Stomach (tissue), 9 donors: ENCODE results near the gene TTC13. TPM values are rescaled to one million over a fixed set of nuclear protein-coding genes. Genes with fewer than 3 reads are reported as not detected.

Source experiments
- DNase-seq, 2 donors: peaks; one replicate each; pipeline versions ENCODE4 v3.0.0 to v3.0.0-alpha.2; 2013 to 2019
- H3K27ac ChIP-seq, 5 donors: fragments of 200-600 bp in 4 of 5; sonication (generic) in 4 of 5; one replicate each; pipeline ENCODE4 v1.5.1; 2013 to 2019; ENCODE audit warnings: mild to moderate bottlenecking in 1 of 5, moderate library complexity in 1 of 5
- H3K27me3 ChIP-seq, 3 donors: fragments of 200-600 bp; sonication (generic); one replicate each; pipeline ENCODE4 v1.5.1; 2017 to 2019; ENCODE audit warnings: mixed run types in 1 of 3
- H3K36me3 ChIP-seq, 4 donors: fragments of 200-600 bp; sonication (generic); 1 replicate in 3 of 4; 2 replicates in 1 of 4; pipeline ENCODE4 v1.5.1; 2016 to 2019
- H3K4me1 ChIP-seq, 4 donors: fragments of 200-600 bp; sonication (generic); one replicate each; pipeline ENCODE4 v1.5.1; 2016 to 2019
- H3K4me3 ChIP-seq, 4 donors: fragments of 200-600 bp; sonication (generic) in 3 of 4; one replicate each; pipeline ENCODE4 v1.5.1; 2016 to 2019; ENCODE audit warnings: mild to moderate bottlenecking in 1 of 4
- H3K9me3 ChIP-seq, 4 donors: fragments of 200-600 bp; sonication (generic); one replicate each; pipeline ENCODE4 v1.5.1; 2016 to 2019
- CTCF ChIP-seq, 7 experiments: fragments of 450-650 bp in 4 of 7; fragments of 200-600 bp in 3 of 7; sonication (generic) in 3 of 7; IDR thresholded peaks; one replicate each; pipeline ENCODE4 v1.5.1; 2016 to 2019; ENCODE audit warnings: antibody characterized with exemption in 7 of 7, control low read depth in 2 of 7, mild to moderate bottlenecking in 1 of 7
- EP300 ChIP-seq: sonication (generic); formaldehyde crosslinking; IDR thresholded peaks from one replicate; pipeline ENCODE4 v1.6.1; 2017; ENCODE audit warnings: antibody characterized with exemption
- POLR2A ChIP-seq, 4 donors: fragments of 450-650 bp; IDR thresholded peaks; one replicate each; pipeline ENCODE4 v1.6.1; 2016; ENCODE audit warnings: antibody characterized with exemption in 4 of 4, control low read depth in 2 of 4, mild to moderate bottlenecking in 1 of 4, moderate library complexity in 1 of 4
- POLR2AphosphoS5 ChIP-seq, 3 donors: sonication (generic); formaldehyde crosslinking; IDR thresholded peaks; one replicate each; pipeline ENCODE4 v1.6.1; 2016; ENCODE audit warnings: antibody characterized with exemption in 3 of 3
- WGBS, 5 donors: extraction: QIAGEN DNeasy Blood & Tissue Kit in 3 of 5; methylation state at CpG; one replicate each; pipeline versions ENCODE4 v1.1.5 to v1.1.7; 2013 to 2018; 5-methylcytosine and 5-hydroxymethylcytosine counted together
- intact Hi-C: fragments of 100-400 bp; cut with DNase I; formaldehyde crosslinking; loops from one replicate; pipeline ENCODE4 v1.15.1; 2023; ENCODE audit warnings: low total_unique reads
- polyA plus RNA-seq, 3 donors: library from polyadenylated mRNA; stranded (reverse); fragments of 200-250 nt; gene quantifications; one replicate each; pipeline ENCODE4 v1.2.3, GENCODE V29; 2013
- total RNA-seq, 5 donors: library from RNA; depleted of rRNA; stranded (reverse); fragments of >200 nt; gene quantifications; one replicate each; pipeline versions ENCODE4 v1.1.0 to v1.2.3, GENCODE V29; 2014 to 2016
- donor health status: healthy with polysubstance abuse.
- donor health status: Bipolar disorder and iron deficiency.
- donor health status: healthy.

Gene TTC13
- total and polyA plus RNA-seq, 8 donors = 2.1 to 117 (median 35.4) TPM

- Histone ChIP-seq H3K27me3 (peaks cover 0 to 26% (median 0%) of the 10 kb centered on the region in 3 donors), H3K9me3 (peaks cover 0 to 13% (median 9%) of the 10 kb centered on the region in 4 donors), H3K36me3 (no peaks in the 10 kb centered on the region), H3K27ac (no peak overlapping the region), H3K4me3 (no peak overlapping the region), H3K4me1 (no peaks in the 10 kb centered on the region)
- DNase-seq = no peak
- TF ChIP-seq POLR2A (IDR thresholded peaks at IDR 0.05) = no peak
- TF ChIP-seq POLR2AphosphoS5 (IDR thresholded peaks at IDR 0.05) = no peak
- TF ChIP-seq EP300 = no peak
- TF ChIP-seq CTCF (IDR thresholded peaks at IDR 0.05) = no peak
- intact Hi-C loops = no loop called here
- WGBS, 5 donors = 90 to 95% (median 94%) methylated on average over 2 of the region's 2 CpGs
Measured at GRCh38 chr1:230884646-230885045, 94.0 kb downstream of the TTC13 start.

- peak in 1 of 2 donors; percentile 69 for DNase-seq
- Histone ChIP-seq H3K4me3 (no peak overlapping the region), H3K9me3 (peaks cover 0 to 13% (median 9%) of the 10 kb centered on the region in 4 donors)
Measured at GRCh38 chr1:230883967-230884366, 94.7 kb downstream of the TTC13 start.

GRCh38 chr1:230879778-230880177, 98.9 kb downstream of the TTC13 start:
- H3K27ac ChIP-seq = no peak overlapping the region
- H3K9me3 ChIP-seq = peaks cover 0 to 7% (median 4%) of the 10 kb centered on the region in 4 donors
- no peak for DNase-seq
- TF ChIP-seq EP300 (no peak), POLR2AphosphoS5 (IDR thresholded peaks at IDR 0.05) (no peak), POLR2A (IDR thresholded peaks at IDR 0.05) (no peak), CTCF (IDR thresholded peaks at IDR 0.05) (no peak)
- WGBS, 5 donors = 28 to 37% (median 34%) methylated on average over 8 of the region's 8 CpGs
- peaks cover 0 to 12% (median 0%) of the 10 kb centered on the region in 4 donors for H3K4me1 ChIP-seq
- intact Hi-C loops = no loop called here
- no peaks in the 10 kb centered on the region for H3K36me3 ChIP-seq
- H3K27me3 ChIP-seq = peaks cover 0 to 32% (median 0%) of the 10 kb centered on the region in 3 donors
- no peak overlapping the region for H3K4me3 ChIP-seq

More at GRCh38 chr1:230883967-230884366, 94.7 kb downstream of the TTC13 start:
- peaks cover 0 to 32% (median 0%) of the 10 kb centered on the region in 3 donors for H3K27me3 ChIP-seq
- H3K27ac ChIP-seq = no peak overlapping the region
- intact Hi-C loops = no loop called here
- no peaks in the 10 kb centered on the region for H3K4me1 ChIP-seq
- H3K36me3 ChIP-seq = no peaks in the 10 kb centered on the region
- whole genome bisulfite sequencing, 5 donors = 70 to 85% (median 80%) methylated on average over 4 of the region's 4 CpGs
- no peak for TF ChIP-seq CTCF (IDR thresholded peaks at IDR 0.05)
- TF ChIP-seq POLR2A (IDR thresholded peaks at IDR 0.05) = no peak
- TF ChIP-seq POLR2AphosphoS5 (IDR thresholded peaks at IDR 0.05) = no peak
- TF ChIP-seq EP300 = no peak

- Histone ChIP-seq H3K9me3 (no peaks in the 10 kb centered on the region), H3K4me1 (peaks cover 0 to 12% (median 0%) of the 10 kb centered on the region in 4 donors), H3K36me3 (no peaks in the 10 kb centered on the region), H3K27me3 (peaks cover 0 to 32% (median 0%) of the 10 kb centered on the region in 3 donors), H3K4me3 (no peak overlapping the region), H3K27ac (peak overlapping the region in 1 of 5 donors; percentile 8)
- DNase-seq = peak in 1 of 2 donors; percentile 67
- TF ChIP-seq POLR2A (IDR thresholded peaks at IDR 0.05) = no peak
- peak in 2 of 3 donors; percentile 14 to 52 for TF ChIP-seq POLR2AphosphoS5 (IDR thresholded peaks at IDR 0.05)
- 34 to 63% (median 51%) methylated on average over 5 of the region's 5 CpGs for WGBS, 5 donors
- intact Hi-C loops = no loop called here
Measured at GRCh38 chr1:230878591-230878990, 100.1 kb downstream of the TTC13 start.

GRCh38 chr1:230877924-230878590, 100.6 kb downstream of the TTC13 start:
- H3K36me3 ChIP-seq = no peaks in the 10 kb centered on the region
- TF ChIP-seq POLR2A (IDR thresholded peaks at IDR 0.05) (no peak), CTCF (IDR thresholded peaks at IDR 0.05) (no peak), EP300 (no peak), POLR2AphosphoS5 (IDR thresholded peaks at IDR 0.05) (no peak)
- 90 to 94% (median 91%) methylated on average over 4 of the region's 4 CpGs for WGBS, 5 donors
- intact Hi-C loops = no loop called here
- DNase-seq = no peak
- peaks cover 0 to 12% (median 0%) of the 10 kb centered on the region in 4 donors for H3K4me1 ChIP-seq
- no peak overlapping the region for H3K4me3 ChIP-seq
- no peak overlapping the region for H3K27ac ChIP-seq
- H3K27me3 ChIP-seq = peaks cover 0 to 32% (median 0%) of the 10 kb centered on the region in 3 donors
- H3K9me3 ChIP-seq = no peaks in the 10 kb centered on the region
